Activated naive CD8-positive, alpha-beta T cell treated with anti-CD3 and anti-CD28 coated beads, Interleukin-2, amount 50 U/mL, for 16 hours (primary cell): ENCODE results near the gene MUSTN1.

ENCODE experiments used
- DNase-seq: peaks from one replicate; pipeline ENCODE4 v3.0.0-alpha.2; 2020; ENCODE audit warnings: low read depth, low spot score

Gene MUSTN1

GRCh38 chr3:52852419-52852818 is 17.6 kb upstream of the MUSTN1 start:
- no peak for DNase-seq

GRCh38 chr3:52851348-52851747 is 16.5 kb upstream of the MUSTN1 start:
- no peak for DNase-seq

DNA sequence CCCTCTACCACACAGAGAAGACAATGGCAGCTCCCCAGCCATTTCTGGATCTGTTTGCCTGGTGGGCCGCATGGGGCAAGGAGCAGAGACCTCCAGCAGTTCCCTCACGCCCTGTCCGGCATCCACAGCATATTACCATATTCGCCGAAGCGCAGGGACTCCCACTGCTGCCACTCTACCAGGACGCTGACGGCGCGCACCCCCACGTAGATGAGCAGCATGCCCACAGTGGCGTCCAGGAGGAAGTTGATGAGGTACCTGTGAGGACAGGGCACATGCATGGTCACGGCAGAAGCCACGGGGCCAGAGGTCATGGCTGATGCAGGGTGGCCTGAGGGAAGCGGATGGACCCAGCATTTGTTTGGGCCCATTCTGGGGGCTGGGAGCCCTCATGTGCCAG is 14.8 kb upstream of the MUSTN1 start:
- DNase-seq = no peak

GRCh38 chr3:52848617-52849016 is 13.8 kb upstream of the MUSTN1 start:
- DNase-seq = no peak

DNA sequence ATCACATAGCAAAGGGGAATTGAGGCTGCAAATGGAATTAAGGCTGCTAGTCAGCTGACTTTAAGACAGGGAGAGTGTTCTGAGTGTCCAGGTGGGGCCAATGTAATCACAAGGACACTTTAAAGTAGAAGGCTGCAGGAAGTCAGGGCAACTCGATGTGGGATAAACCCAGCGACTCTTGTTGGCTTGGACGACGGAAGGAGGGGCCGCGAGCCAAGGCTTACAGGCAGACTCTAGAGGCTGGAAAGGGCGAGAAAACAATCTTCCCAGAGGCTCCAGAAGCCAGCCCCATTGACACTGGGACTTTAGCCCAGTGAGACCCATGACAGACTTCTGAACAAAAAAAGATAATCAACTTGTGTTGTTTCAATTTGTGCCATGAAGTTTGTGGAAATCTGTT is 12.9 kb upstream of the MUSTN1 start:
- DNase-seq = no peak

- DNase-seq = no peak
Measured at GRCh38 chr3:52847241-52847640, 12.4 kb upstream of the MUSTN1 start.

DNA sequence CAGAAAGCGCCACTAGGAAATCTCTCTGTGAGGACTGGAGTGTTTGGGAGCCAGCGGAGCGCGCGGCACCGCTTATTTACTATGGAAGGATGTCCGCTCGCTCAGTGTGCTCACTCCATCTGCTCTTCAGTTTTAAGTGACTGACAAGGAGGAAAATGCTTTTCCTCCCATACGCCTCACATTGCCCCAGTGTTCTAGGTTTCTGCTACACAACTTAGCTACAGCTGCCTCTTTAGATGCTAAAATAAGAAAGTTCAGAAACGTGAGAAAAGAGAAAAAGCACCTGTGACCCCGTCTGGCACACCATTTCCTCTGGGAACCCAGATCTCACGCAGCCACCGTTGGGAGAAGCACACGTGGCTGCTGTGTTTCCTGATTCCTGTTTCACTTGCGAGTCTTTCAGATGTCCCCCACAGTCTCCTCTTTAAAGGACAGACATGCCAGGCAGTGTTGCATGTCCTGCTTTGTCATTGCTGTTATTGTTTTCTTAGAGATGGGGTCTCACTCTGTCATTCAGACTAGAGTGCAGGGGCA is 11.7 kb upstream of the MUSTN1 start:
- no peak for DNase-seq

DNA sequence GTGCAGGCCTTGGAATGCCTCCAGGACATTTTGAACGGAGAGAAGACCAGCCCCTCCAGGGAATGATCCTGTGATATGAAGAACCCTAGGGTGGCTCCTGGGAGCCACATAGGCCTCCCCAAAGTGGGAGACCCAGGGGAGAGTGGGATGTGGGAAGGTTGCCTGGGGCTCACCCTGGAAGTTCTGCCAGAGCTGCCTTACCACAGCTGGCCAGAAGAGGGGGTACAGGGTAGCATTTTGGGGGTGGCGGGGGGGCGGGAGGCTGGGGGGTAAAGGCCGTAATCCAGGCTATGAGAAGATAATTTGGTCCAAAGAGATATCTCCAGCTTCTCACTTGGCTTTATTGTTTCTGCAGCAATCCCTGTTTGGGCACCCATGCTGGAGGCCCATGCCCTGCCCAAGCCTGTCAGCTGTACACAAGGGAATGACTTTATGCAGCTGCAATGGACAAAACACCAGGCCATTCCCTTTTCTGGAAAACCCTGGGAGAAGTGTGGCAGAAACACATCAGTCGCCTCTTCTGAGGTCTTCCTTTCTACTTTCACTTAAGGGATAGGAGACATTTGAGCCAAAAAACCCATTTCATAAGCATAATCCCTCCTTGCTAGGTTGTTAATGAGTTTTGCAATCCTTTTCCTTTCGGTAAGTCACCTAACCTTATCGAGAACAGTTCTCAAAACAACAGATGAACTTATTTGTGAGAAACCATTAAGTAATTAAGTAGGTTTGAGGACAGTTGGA is 11.0 kb upstream of the MUSTN1 start:
- DNase-seq = no peak

- DNase-seq = no peak
Measured at GRCh38 chr3:52845157-52845556, 10.3 kb upstream of the MUSTN1 start.

DNA sequence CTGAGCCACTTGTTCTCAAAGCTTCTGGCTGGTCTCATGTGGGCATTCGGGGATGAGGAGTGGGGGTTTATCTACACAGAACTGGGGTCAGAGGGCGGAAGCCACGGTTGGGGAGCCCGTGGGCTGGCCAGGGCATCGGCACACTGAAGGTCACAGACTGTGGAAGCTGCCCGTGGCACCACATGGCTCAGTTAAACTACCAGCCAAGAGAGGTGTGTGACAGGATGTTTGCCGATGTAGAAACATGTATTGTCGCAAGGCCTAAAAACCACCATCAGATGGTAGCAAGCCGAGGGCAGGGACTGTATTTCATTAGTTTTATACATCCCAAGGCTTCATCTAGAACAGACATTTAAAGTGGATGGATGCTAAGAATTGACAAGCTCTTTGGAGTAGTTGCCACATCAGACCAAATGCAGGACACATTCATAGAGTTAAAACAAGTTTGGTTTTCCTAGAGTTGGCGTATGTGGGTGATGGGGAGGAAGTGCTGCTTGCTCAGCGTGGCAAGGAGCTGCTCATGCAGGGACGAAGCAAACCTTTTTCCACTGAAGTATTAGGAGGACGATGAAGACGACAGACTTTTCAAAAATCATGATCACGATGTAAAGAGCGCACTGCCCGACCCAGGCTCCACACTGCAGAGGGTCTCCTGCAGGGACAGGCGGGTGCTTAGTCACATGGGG is 9.6 kb upstream of the MUSTN1 start:
- DNase-seq = no peak

DNA sequence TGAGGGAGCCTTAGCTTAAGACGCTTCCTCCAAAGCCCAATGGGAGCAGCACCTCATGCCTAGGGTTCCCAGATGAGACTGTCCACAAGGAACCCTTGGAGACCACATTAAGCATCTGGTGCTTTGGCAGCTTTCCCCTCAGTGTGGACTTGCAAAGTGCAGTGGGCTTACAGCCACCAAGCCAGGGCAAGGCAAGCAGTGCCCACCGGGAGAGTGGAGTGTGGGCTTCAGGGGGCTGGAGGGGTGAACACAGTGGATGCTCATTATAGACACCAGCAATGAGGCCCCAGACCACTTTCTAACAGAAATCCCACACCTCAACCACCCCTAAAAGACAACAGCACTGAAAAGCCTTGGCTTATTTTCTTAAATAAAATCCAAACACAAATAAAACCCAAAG is 9.1 kb upstream of the MUSTN1 start:
- DNase-seq = no peak

- no peak for DNase-seq
Measured at GRCh38 chr3:52843108-52843865, 8.5 kb upstream of the MUSTN1 start.

DNA sequence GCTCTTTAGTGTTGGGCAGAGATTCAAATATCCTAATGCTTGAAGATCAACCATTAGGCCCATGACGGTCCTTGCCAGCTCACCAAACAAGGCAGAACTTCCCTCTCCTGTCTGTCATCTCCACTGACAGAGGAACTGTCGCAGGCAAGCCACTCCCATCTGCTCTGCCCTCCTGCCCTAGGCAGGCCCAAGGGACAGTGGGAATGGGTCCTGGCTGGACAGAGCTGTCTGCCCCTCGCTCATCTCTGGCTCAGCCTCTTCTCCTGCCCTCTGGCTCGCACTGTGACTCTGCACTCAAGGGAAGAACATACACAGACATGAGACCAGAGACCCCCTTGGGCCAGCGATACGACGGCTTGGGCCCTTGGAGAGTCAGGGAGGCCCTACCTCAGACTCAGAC is 7.6 kb upstream of the MUSTN1 start:
- no peak for DNase-seq

- DNase-seq = no peak
Measured at GRCh38 chr3:52841981-52842340, 7.1 kb upstream of the MUSTN1 start.

DNA sequence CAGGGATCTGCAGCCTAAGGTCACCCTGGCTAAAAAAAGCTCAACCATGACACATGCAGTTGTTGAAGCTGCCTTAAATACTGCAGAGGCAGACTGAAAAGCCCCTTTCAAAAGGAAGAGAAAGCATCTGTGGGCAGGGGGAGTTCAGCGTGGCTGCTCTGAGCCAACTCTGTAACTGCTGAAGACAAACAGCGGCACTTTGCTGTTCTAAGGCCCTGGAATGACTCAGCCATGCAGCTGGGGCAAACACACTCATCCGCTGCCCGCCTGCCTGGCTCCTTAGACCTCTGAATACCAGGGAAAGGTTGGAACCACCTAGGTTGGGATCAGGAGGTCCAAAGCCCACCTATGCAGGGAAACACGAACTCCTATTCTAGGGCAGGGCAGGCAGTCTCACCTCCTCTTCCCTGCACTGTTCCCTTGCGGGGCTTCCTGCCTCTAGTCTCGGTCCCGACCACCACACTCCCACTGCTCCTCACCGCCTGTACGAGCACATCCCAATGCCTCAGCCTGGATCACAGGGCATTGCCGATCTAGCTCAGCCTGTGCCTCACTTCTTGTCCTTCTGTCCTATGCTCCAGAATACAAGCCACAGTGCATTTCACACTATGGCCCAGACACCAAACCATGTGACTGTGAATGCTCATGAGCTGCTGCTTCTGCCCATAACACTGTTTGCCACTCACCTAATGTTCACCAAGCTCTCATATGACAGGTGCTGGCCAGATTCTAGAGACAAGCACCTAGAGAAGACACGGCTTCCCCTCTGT is 6.6 kb upstream of the MUSTN1 start:
- DNase-seq = no peak

DNA sequence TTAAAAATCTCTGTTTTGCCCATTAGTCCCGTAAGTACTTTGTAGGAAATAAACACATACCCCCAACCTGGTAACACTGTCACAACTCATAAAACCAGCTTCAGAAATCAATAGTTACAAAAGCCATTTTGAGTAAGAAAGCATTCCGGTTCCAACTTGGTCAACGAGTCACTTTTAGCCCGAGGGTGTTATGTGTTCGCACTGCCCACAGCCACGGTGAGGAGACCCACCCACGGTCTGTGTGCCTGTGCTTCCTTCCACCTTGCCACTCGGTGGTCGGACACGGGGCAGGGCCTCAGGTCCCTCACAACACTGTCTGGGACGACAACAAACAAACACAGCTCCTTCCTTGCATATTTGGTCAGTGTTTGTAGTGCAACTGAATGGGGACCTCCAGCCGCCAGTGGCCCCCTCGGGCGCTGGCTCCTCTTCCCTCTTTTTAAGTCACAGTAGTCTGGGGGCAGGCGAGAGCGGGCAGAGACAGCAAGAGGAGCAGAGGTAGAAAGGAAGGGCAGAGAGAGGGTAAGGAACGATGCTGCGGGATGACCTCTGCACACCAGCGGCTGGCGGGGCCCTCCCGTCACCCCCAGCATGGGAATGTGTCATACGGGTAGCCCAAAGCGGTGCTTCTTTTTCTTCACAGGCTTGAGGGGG is 5.2 kb upstream of the MUSTN1 start:
- no peak for DNase-seq

DNA sequence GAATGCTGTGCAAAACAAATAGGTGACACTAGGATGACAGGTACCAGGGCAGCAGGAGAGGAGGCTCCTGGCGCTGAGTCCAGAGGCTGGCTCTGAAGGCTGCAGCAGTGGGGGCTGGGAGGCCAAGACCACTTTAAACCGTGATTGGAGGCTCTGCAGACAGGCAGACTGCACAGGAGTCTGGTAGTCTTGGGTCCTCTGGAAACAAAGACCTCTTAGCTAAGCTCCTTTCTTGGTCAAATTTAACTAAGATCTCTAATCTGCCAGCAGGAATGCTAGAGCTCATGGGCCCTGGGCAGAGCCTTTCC is 4.4 kb upstream of the MUSTN1 start:
- DNase-seq = no peak

GRCh38 chr3:52838561-52839267 is 3.9 kb upstream of the MUSTN1 start:
- no peak for DNase-seq

DNA sequence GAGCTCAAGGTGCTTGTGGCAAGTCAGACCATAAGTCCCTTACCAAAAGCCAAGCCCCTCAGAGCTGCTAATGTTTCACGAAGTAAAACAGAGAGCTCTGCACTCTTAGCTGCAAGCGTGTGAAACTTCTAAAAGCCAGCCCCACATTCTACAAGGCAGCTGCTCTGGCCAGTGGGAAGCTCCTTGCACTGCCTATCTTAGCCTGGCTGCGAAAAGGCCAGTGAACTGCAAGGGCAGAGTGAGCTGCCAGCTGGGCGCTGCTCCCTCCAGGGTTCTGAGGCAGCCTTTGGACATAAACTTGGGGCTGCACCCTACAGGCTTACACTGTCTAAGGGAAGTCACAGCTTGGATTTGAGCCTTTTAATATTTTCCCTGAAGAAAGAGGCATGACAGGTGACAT is 2.2 kb upstream of the MUSTN1 start:
- DNase-seq = no peak

DNA sequence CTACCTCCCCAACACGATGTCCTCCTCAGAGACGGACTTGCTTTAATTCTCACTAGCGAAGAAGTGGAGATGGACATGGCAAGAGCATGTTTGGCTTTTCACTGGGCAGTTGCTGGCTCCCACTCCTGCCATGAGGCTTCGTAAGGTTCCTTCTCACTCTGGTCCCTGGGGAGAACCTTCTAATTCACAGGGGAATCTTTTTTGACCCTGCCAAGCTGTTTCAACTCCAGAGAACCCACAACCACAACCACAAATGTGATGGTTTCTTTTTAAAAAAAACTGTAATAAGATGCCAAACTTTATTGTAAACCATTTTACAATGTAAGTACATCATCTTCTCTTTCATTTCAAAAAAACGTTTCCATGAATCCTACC is 1.6 kb upstream of the MUSTN1 start:
- no peak for DNase-seq
